GM19463 (cell line): ENCODE measurements around the gene TMEM108.

Experiments
- ATAC-seq: cut with Tn5 transposase; IDR thresholded peaks from one replicate; pipeline ENCODE4 v1.9.1; 2021; ENCODE audit warnings: mild to moderate bottlenecking, moderate library complexity; ENCODE audit not compliant: unreplicated experiment

The TMEM108 gene

GRCh38 chr3:133445108-133445507 is 406.9 kb downstream of the TMEM108 start:
- no peak for ATAC-seq
